ENCODE data around the gene DHX9.

DNA sequence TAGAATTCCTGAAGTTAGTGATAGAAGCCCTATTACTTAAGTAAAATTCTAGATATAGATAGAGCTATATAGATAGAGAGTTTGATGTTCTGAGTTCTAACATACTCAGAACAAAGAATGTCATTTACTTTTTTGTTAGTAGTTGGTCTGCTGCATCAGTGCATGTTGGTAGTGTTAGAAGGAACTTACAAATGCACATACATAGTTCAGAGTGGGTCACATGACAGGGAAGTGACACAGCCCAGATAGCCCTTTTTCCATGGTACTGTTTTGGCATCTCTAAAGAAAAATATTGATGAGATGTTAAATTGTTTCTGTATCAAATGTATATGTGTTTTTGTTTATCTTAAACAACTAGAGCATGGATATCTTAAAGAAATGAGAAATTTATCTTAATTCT lies 45.7 kb downstream of the DHX9 start:
- TF ChIP-seq, protein P1, sequence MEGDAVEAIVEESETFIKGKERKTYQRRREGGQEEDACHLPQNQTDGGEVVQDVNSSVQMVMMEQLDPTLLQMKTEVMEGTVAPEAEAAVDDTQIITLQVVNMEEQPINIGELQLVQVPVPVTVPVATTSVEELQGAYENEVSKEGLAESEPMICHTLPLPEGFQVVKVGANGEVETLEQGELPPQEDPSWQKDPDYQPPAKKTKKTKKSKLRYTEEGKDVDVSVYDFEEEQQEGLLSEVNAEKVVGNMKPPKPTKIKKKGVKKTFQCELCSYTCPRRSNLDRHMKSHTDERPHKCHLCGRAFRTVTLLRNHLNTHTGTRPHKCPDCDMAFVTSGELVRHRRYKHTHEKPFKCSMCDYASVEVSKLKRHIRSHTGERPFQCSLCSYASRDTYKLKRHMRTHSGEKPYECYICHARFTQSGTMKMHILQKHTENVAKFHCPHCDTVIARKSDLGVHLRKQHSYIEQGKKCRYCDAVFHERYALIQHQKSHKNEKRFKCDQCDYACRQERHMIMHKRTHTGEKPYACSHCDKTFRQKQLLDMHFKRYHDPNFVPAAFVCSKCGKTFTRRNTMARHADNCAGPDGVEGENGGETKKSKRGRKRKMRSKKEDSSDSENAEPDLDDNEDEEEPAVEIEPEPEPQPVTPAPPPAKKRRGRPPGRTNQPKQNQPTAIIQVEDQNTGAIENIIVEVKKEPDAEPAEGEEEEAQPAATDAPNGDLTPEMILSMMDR (IDR thresholded peaks at IDR 0.05): no peak
- TF ChIP-seq POLR2A (IDR thresholded peaks at IDR 0.05): no peak

All from vagina (tissue), 2 donors.